AG09309 (cell line): ENCODE measurements around the gene CHRNB2.

Source experiments
- DNase-seq: peaks from one replicate; pipeline ENCODE4 v3.0.0-alpha.2; 2010; ENCODE audit warnings: low read depth
- H3K4me3 ChIP-seq: 2 replicates; pipeline ENCODE4 v1.5.1; 2011; ENCODE audit warnings: mild to moderate bottlenecking, low read depth, low read length, moderate library complexity; ENCODE audit not compliant: control insufficient read depth
- CTCF ChIP-seq: IDR thresholded peaks from 2 replicates; pipeline ENCODE4 v1.5.1; 2011; ENCODE audit warnings: mild to moderate bottlenecking, low read depth, low read length, inconsistent platforms; ENCODE audit not compliant: insufficient read depth, control insufficient read depth; ENCODE audit errors: missing control alignments

The CHRNB2 gene

GRCh38 chr1:154607609-154608396, 40.2 kb downstream of the CHRNB2 start, which contains the start of gene ADAR:
Gene ADAR, minus strand, starts transcription at chr1:154608186. Its CDS starts 180 bp downstream, at chr1:154608006.
- DNase-seq: peak; percentile 98
- no peak for TF ChIP-seq CTCF

GRCh38 chr1:154608397-154609270, 41.1 kb downstream of the CHRNB2 start:
- H3K4me3 ChIP-seq: peak overlapping the region; percentile 52
- TF ChIP-seq CTCF: no peak
- no peak for DNase-seq

More at GRCh38 chr1:154607609-154608396, 40.2 kb downstream of the CHRNB2 start, which contains the start of gene ADAR:
- peak within 1 kb of the TSS; percentile 52 for H3K4me3 ChIP-seq

GRCh38 chr1:154609398-154610380, 42.1 kb downstream of the CHRNB2 start:
- H3K4me3 ChIP-seq: no peak overlapping the region
- DNase-seq: no peak
- no peak for TF ChIP-seq CTCF

GRCh38 chr1:154611150-154611862, 43.7 kb downstream of the CHRNB2 start:
- no peak for DNase-seq
- H3K4me3 ChIP-seq: no peak overlapping the region
- TF ChIP-seq CTCF: no peak

- DNase-seq: no peak
- H3K4me3 ChIP-seq: no peak overlapping the region
- TF ChIP-seq CTCF: no peak
These were observed 46.7 kb downstream of the CHRNB2 start for GRCh38 chr1:154614247-154614646.

- DNase-seq: no peak
- no peak for TF ChIP-seq CTCF
- no peak overlapping the region for H3K4me3 ChIP-seq
These were observed 47.3 kb downstream of the CHRNB2 start for GRCh38 chr1:154614901-154615300.
